HepG2 (cell line): ENCODE data around the gene PLPPR3. TPM values are rescaled to one million over a fixed set of nuclear protein-coding genes. Genes with fewer than 3 reads are reported as not detected.

Source experiments
- CEBPG ChIP-seq: IDR thresholded peaks from 2 replicates; pipeline ENCODE4 v1.6.1; 2016
- GATAD1 ChIP-seq: IDR thresholded peaks from 2 replicates; pipeline ENCODE4 v1.6.1; 2016; ENCODE audit warnings: missing genetic modification reagents, missing compliant biosample characterization
- HES4 ChIP-seq: sonication (generic); formaldehyde crosslinking; IDR thresholded peaks from 2 replicates; pipeline ENCODE4 v1.9.0; 2021; ENCODE audit warnings: mild to moderate bottlenecking, missing genetic modification reagents, borderline replicate concordance
- HMGXB4 ChIP-seq, 2 experiments: sonication (generic) in 1 of 2; formaldehyde crosslinking in 1 of 2; IDR thresholded peaks; 2 replicates each; pipeline versions ENCODE4 v1.4.0 to v1.6.1; 2018 to 2020; ENCODE audit warnings: missing genetic modification reagents in 2 of 2, borderline replicate concordance in 1 of 2, low read depth in 1 of 2, mild to moderate bottlenecking in 1 of 2, missing biosample characterization in 1 of 2
- IKZF4 ChIP-seq: sonication (generic); formaldehyde crosslinking; IDR thresholded peaks from 2 replicates; pipeline ENCODE4 v1.5.1; 2020; ENCODE audit warnings: borderline replicate concordance, mild to moderate bottlenecking, low read depth, missing genetic modification reagents; ENCODE audit errors: not compliant biosample characterization
- IKZF5 ChIP-seq: IDR thresholded peaks from 2 replicates; pipeline ENCODE4 v1.6.1; 2018; ENCODE audit warnings: missing genetic modification reagents, mild to moderate bottlenecking, missing compliant biosample characterization
- LCORL ChIP-seq, 2 experiments: fragments of 450-650 bp in 1 of 2; sonication (generic) in 1 of 2; formaldehyde crosslinking in 1 of 2; IDR thresholded peaks; 2 replicates each; pipeline versions ENCODE4 v1.5.0 to v1.6.1; 2017 to 2020; ENCODE audit warnings: antibody characterized with exemption in 1 of 2, missing genetic modification reagents in 1 of 2
- SALL2 ChIP-seq: sonication (generic); formaldehyde crosslinking; IDR thresholded peaks from 2 replicates; pipeline ENCODE4 v1.8.1; 2023; ENCODE audit warnings: mild to moderate bottlenecking, missing genetic modification reagents, inconsistent platforms
- USF2 ChIP-seq, 2 experiments: sonication (generic) in 1 of 2; formaldehyde crosslinking in 1 of 2; IDR thresholded peaks; 2 replicates each; pipeline versions ENCODE4 v1.5.1 to v1.6.1; 2011 to 2020; ENCODE audit warnings: borderline replicate concordance in 1 of 2, low read depth in 1 of 2, low read length in 1 of 2, mild to moderate bottlenecking in 1 of 2, missing genetic modification reagents in 1 of 2, moderate library complexity in 1 of 2
- ZBTB33 ChIP-seq: sonication (generic); formaldehyde crosslinking; IDR thresholded peaks from 2 replicates; pipeline ENCODE4 v1.4.0; 2020; ENCODE audit warnings: missing genetic modification reagents
- ZBTB34 ChIP-seq: sonication (generic); formaldehyde crosslinking; IDR thresholded peaks from 2 replicates; pipeline ENCODE4 v1.8.0; 2022; ENCODE audit warnings: mild to moderate bottlenecking, missing genetic modification reagents
- ZMAT5 ChIP-seq: sonication (generic); formaldehyde crosslinking; IDR thresholded peaks from 2 replicates; pipeline ENCODE4 v1.5.0; 2020; ENCODE audit warnings: mild to moderate bottlenecking, low read depth, missing genetic modification reagents, borderline replicate concordance
- ZNF10 ChIP-seq: sonication (generic); formaldehyde crosslinking; IDR thresholded peaks from 2 replicates; pipeline ENCODE4 v1.4.0; 2020; ENCODE audit warnings: mild to moderate bottlenecking, low read depth, missing genetic modification reagents, borderline replicate concordance
- ZNF180 ChIP-seq: sonication (generic); formaldehyde crosslinking; IDR thresholded peaks from 2 replicates; pipeline ENCODE4 v1.4.0; 2020; ENCODE audit warnings: low read depth, missing genetic modification reagents, borderline replicate concordance
- ZNF547 ChIP-seq: sonication (generic); formaldehyde crosslinking; IDR thresholded peaks from 2 replicates; pipeline ENCODE4 v1.5.1; 2020; ENCODE audit warnings: mild to moderate bottlenecking, missing genetic modification reagents
- ZSCAN20 ChIP-seq: sonication (generic); formaldehyde crosslinking; IDR thresholded peaks from 2 replicates; pipeline ENCODE4 v1.4.0; 2020; ENCODE audit warnings: missing genetic modification reagents, mild to moderate bottlenecking, borderline replicate concordance
- polyA plus RNA-seq, 8 experiments: library from polyadenylated mRNA; depleted of rRNA in 3 of 8; stranded (reverse) in 7 of 8; unstranded in 1 of 8; fragments of >200 nt; fragmentation: Illumina TruSeq in 4 of 8; extraction: Trizol in 4 of 8; gene quantifications; 2 replicates each; pipeline versions ENCODE4 v1.2.1 to v1.2.3, GENCODE V29; 2011 to 2016; ENCODE audit warnings: low read depth in 4 of 8, missing spikeins in 1 of 8, mixed read lengths in 1 of 8; ENCODE audit not compliant: insufficient read depth in 1 of 8
- total RNA-seq, 5 experiments: library from RNA; depleted of rRNA; stranded (reverse); fragments of >200 nt; fragmentation: Illumina TruSeq; extraction: Trizol; gene quantifications; 2 replicates each; pipeline ENCODE4 v1.2.3, GENCODE V29; 2016; ENCODE audit warnings: low read depth in 1 of 5

PLPPR3 gene
- total and polyA plus RNA-seq, 2 of the 13 experiments (the other 11 are each of a cell fraction or from before 2014, with no cell fraction given), result 0.07 to 0.16 TPM

GRCh38 chr19:796692-797527 is 24.8 kb downstream of the PLPPR3 start, which contains the start of gene PTBP1 (continued):
- TF ChIP-seq GATAD1 (CRISPR knock-in tag), result peak; percentile 75
- TF ChIP-seq LCORL (IDR thresholded peaks at IDR 0.05), result peak; percentile 80
- TF ChIP-seq LCORL (CRISPR knock-in tag; IDR thresholded peaks at IDR 0.05), result peak; percentile 95
- 0 out of 2 replicates have a peak, but pooled peaks have one; percentile 11 for TF ChIP-seq ZNF547
- peak; percentile 42 for TF ChIP-seq IKZF4 (CRISPR knock-in tag)
- TF ChIP-seq ZNF10 (CRISPR knock-in tag), result no peak
- peak; percentile 68; the same call in 1 of the 2 replicates for TF ChIP-seq ZBTB33 (CRISPR knock-in tag)
- TF ChIP-seq IKZF5 (CRISPR knock-in tag), result peak; percentile 87
- peak; percentile 98 for TF ChIP-seq USF2 (IDR thresholded peaks at IDR 0.05; ENCODE audit: low read depth, low read length)
- peak; percentile 98; the same call in 1 of the 2 replicates for TF ChIP-seq USF2 (CRISPR knock-in tag; IDR thresholded peaks at IDR 0.05; ENCODE audit: borderline replicate concordance)
- 0 out of 2 replicates have a peak, but pooled peaks have one; percentile 78 for TF ChIP-seq ZBTB34 (CRISPR knock-in tag)
- peak; percentile 83 for TF ChIP-seq SALL2 (CRISPR knock-in tag)
- no peak; the same call in 1 of the 2 replicates for TF ChIP-seq ZNF180 (CRISPR knock-in tag)
- 0 out of 2 replicates have a peak, but pooled peaks have one; percentile 41 for TF ChIP-seq HES4
- TF ChIP-seq HMGXB4 (CRISPR knock-in tag; IDR thresholded peaks at IDR 0.05; ENCODE audit: borderline replicate concordance in 1 of 2, low read depth in 1 of 2), result peak; percentile 69 to 86; a peak in 3 of 4 replicates
- TF ChIP-seq ZMAT5 (CRISPR knock-in tag), result no peak
- 0 out of 2 replicates have a peak, but pooled peaks have one; percentile 18 for TF ChIP-seq ZSCAN20 (CRISPR knock-in tag)
- 0 out of 2 replicates have a peak, but pooled peaks have one; percentile 6 for TF ChIP-seq CEBPG (CRISPR knock-in tag)
